Loucy (cell line): ENCODE measurements around the gene JMJD4.

Source experiments
- H2AFZ ChIP-seq: fragments of 200-600 bp; sonication (generic); 2 replicates; pipeline ENCODE4 v1.6.0; 2016; ENCODE audit warnings: antibody characterized with exemption, mild to moderate bottlenecking, low read length, moderate library complexity
- H3F3A ChIP-seq: fragments of 200-600 bp; 2 replicates; pipeline ENCODE4 v1.6.0; 2016; ENCODE audit warnings: antibody characterized with exemption, low read depth, mild to moderate bottlenecking
- H3K27me3 ChIP-seq: fragments of 200-600 bp; sonication (generic); 2 replicates; pipeline ENCODE4 v1.6.1; 2014; ENCODE audit warnings: low read length, mild to moderate bottlenecking; ENCODE audit not compliant: insufficient read depth, poor library complexity, severe bottlenecking
- H3K36me3 ChIP-seq: fragments of 200-600 bp; sonication (generic); 2 replicates; pipeline ENCODE4 v1.6.1; 2016; ENCODE audit warnings: low read length; ENCODE audit not compliant: insufficient read depth
- H3K4me1 ChIP-seq: fragments of 200-600 bp; sonication (generic); 2 replicates; pipeline ENCODE4 v1.5.1; 2014; ENCODE audit warnings: low read length, mild to moderate bottlenecking; ENCODE audit not compliant: insufficient read depth, poor library complexity, severe bottlenecking
- H3K4me2 ChIP-seq: fragments of 200-600 bp; sonication (generic); 2 replicates; pipeline ENCODE4 v1.6.0; 2014; ENCODE audit warnings: antibody characterized with exemption, low read length, low read depth, mild to moderate bottlenecking; ENCODE audit not compliant: poor library complexity, severe bottlenecking
- H3K4me3 ChIP-seq: fragments of 200-600 bp; sonication (generic); 2 replicates; pipeline ENCODE4 v1.5.1; 2014; ENCODE audit warnings: low read length, mild to moderate bottlenecking, mixed read lengths; ENCODE audit not compliant: poor library complexity, severe bottlenecking
- H3K79me2 ChIP-seq: fragments of 200-600 bp; sonication (generic); 2 replicates; pipeline ENCODE4 v1.6.1; 2014; ENCODE audit warnings: low read length; ENCODE audit not compliant: insufficient read depth
- H3K9ac ChIP-seq: fragments of 200-600 bp; sonication (generic); 2 replicates; pipeline ENCODE4 v1.6.0; 2014; ENCODE audit warnings: mild to moderate bottlenecking, low read depth, low read length, moderate library complexity; ENCODE audit not compliant: poor library complexity, severe bottlenecking
- H3K9me2 ChIP-seq: fragments of 200-600 bp; sonication (generic); replicated peaks from 2 replicates; pipeline ENCODE4 v1.6.1; 2016; ENCODE audit warnings: low read depth, low read length, mixed read lengths
- H3K9me3 ChIP-seq: fragments of 200-600 bp; sonication (generic); 2 replicates; pipeline ENCODE4 v1.6.1; 2014; ENCODE audit warnings: mild to moderate bottlenecking, antibody characterized with exemption, low read length, low read depth; ENCODE audit not compliant: insufficient read depth
- H4K20me1 ChIP-seq: fragments of 200-600 bp; sonication (generic); 2 replicates; pipeline ENCODE4 v1.6.0; 2014; ENCODE audit warnings: antibody characterized with exemption, low read length, mild to moderate bottlenecking; ENCODE audit not compliant: insufficient read depth, poor library complexity, severe bottlenecking
- CTCF ChIP-seq: fragments of 200-600 bp; sonication (generic); conservative IDR thresholded peaks from 2 replicates; pipeline ENCODE4 v1.5.1; 2014; ENCODE audit warnings: mild to moderate bottlenecking, antibody characterized with exemption, low read length
- EZH2phosphoT487 ChIP-seq: fragments of 200-600 bp; IDR thresholded peaks from 2 replicates; pipeline ENCODE4 v1.6.1; 2018; ENCODE audit warnings: antibody characterized with exemption, mild to moderate bottlenecking, moderate library complexity, borderline replicate concordance

The JMJD4 gene

GRCh38 chr1:227745568-227746265 lies 10.6 kb upstream of the JMJD4 start:
- Histone ChIP-seq H3K27me3 (no peaks in the 10 kb centered on the region), H3F3A (no peaks in the 10 kb centered on the region), H3K4me3 (no peak overlapping the region), H3K9me3 (no peaks in the 10 kb centered on the region), H3K9me2 (no peaks in the 10 kb centered on the region), H3K4me1 (peaks cover 9% of the 10 kb centered on the region), H3K4me2 (no peak overlapping the region), H3K79me2 (peaks cover 39% of the 10 kb centered on the region; the same call in 1 of the 2 replicates), H2AFZ (no peak overlapping the region), H4K20me1 (peaks cover 6% of the 10 kb centered on the region), H3K36me3 (peaks cover 15% of the 10 kb centered on the region; the same call in 1 of the 2 replicates), H3K9ac (no peak overlapping the region)
- TF ChIP-seq CTCF = no peak
- no peak for TF ChIP-seq EZH2phosphoT487

- no peaks in the 10 kb centered on the region for H3K9me3 ChIP-seq
- peaks cover 8% of the 10 kb centered on the region for H4K20me1 ChIP-seq
- no peak overlapping the region for H3K4me2 ChIP-seq
- no peaks in the 10 kb centered on the region for H3K9me2 ChIP-seq
- H2AFZ ChIP-seq = no peak overlapping the region
- H3K27me3 ChIP-seq = no peaks in the 10 kb centered on the region
- no peaks in the 10 kb centered on the region for H3F3A ChIP-seq
- no peak overlapping the region for H3K4me3 ChIP-seq
- H3K36me3 ChIP-seq = peaks cover 9% of the 10 kb centered on the region; the same call in 1 of the 2 replicates
- H3K79me2 ChIP-seq = peaks cover 49% of the 10 kb centered on the region
- no peak for TF ChIP-seq EZH2phosphoT487
- no peak for TF ChIP-seq CTCF
- no peak overlapping the region for H3K9ac ChIP-seq
- peaks cover 9% of the 10 kb centered on the region for H3K4me1 ChIP-seq
Measured at GRCh38 chr1:227744668-227745067, 9.6 kb upstream of the JMJD4 start.

GRCh38 chr1:227742738-227743715 lies 7.9 kb upstream of the JMJD4 start:
- Histone ChIP-seq H3K4me3 (no peak overlapping the region), H2AFZ (no peak overlapping the region), H3K36me3 (peaks cover 3% of the 10 kb centered on the region; the same call in 1 of the 2 replicates), H3K9ac (no peak overlapping the region), H4K20me1 (peaks cover 10% of the 10 kb centered on the region), H3K4me2 (no peak overlapping the region), H3K9me2 (no peaks in the 10 kb centered on the region), H3K4me1 (peaks cover 9% of the 10 kb centered on the region), H3K9me3 (no peaks in the 10 kb centered on the region), H3K27me3 (no peaks in the 10 kb centered on the region), H3F3A (no peaks in the 10 kb centered on the region), H3K79me2 (peaks cover 55% of the 10 kb centered on the region)
- TF ChIP-seq CTCF (no peak), EZH2phosphoT487 (no peak)
